GM12873 (cell line): Measurements from ENCODE around the gene GNPTAB.

Source experiments
- TF ChIP-seq, protein P1 (sequence below): IDR thresholded peaks from 2 replicates; pipeline ENCODE4 v1.5.1; 2012; ENCODE audit warnings: low read depth, mild to moderate bottlenecking, moderate library complexity, low read length, control low read depth; ENCODE audit not compliant: insufficient read depth; ENCODE audit errors: missing control alignments

The GNPTAB gene

DNA sequence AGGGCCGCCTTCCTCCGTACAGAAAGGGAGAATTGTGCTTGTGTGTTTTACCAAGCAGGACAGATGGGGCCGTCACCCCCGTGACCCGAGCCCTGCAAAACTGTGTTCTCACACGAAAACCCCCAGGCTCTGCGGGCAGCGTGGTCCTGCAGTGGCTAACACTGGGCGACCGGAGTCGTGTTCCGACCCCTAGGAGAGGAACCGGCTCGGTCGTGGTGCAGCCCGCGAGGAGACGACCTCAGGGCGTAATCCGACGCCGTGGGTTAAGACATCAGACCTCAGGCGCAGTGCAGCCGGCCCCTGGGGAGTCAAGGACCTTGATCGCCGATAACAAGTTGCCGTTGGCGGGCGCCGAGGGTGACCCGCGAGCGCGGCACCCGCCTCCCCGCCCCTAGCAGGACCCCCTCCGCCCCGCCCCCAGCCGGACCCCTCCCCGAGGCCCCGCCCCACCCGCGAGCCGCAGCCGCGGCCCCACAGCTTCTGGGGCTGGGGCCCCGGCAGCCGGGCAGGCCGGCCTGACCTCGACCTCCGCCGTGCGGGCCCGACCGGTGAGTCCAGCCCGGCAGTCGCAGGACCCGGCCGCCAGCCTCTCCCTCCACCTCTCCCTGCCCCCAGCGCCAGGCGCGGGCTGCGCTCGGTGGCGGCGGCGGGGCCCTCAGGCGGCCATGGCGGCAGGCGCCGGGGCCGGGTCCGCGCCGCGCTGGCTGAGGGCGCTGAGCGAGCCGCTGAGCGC is 133.4 kb downstream of the GNPTAB start, which contains the start of gene CHPT1:
Gene CHPT1 (plus strand): TSS at position 444 of the 733 bp plus-strand sequence. CDS start 222 bp downstream, at position 666.
- TF ChIP-seq, protein P1, sequence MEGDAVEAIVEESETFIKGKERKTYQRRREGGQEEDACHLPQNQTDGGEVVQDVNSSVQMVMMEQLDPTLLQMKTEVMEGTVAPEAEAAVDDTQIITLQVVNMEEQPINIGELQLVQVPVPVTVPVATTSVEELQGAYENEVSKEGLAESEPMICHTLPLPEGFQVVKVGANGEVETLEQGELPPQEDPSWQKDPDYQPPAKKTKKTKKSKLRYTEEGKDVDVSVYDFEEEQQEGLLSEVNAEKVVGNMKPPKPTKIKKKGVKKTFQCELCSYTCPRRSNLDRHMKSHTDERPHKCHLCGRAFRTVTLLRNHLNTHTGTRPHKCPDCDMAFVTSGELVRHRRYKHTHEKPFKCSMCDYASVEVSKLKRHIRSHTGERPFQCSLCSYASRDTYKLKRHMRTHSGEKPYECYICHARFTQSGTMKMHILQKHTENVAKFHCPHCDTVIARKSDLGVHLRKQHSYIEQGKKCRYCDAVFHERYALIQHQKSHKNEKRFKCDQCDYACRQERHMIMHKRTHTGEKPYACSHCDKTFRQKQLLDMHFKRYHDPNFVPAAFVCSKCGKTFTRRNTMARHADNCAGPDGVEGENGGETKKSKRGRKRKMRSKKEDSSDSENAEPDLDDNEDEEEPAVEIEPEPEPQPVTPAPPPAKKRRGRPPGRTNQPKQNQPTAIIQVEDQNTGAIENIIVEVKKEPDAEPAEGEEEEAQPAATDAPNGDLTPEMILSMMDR = no peak

GRCh38 chr12:101696251-101697196 is 134.2 kb downstream of the GNPTAB start:
- TF ChIP-seq, protein P1 = no peak

DNA sequence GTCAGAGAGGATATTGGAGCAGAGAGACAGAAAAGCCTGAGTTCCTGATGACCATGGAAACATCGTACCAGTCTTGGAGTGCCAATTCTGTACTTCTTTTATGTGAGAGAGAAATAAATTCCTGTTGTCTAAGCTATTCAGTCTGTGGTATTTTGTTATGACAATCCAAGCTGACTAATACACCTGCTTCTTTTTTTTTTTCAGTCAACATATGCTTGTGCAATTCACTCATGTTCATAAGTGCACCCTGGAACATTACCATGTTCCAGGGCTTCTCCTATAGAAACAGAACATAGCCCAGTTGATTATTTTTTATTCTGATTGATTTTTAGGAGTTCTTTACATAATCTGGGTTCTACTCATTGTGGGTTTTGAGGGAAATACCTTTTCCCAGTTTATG is 135.1 kb downstream of the GNPTAB start:
- TF ChIP-seq, protein P1 = no peak
